ENCODE measurements around the gene CYP4B1.

- no peak for TF ChIP-seq ZBTB33 (IDR thresholded peaks at IDR 0.05; ENCODE audit: extremely low read depth, insufficient replicate concordance, low read length)
- TF ChIP-seq CTCF (IDR thresholded peaks at IDR 0.05 in 2 of 3, conservative IDR thresholded peaks at IDR 0.05 in 1 of 3; ENCODE audit: borderline replicate concordance in 1 of 3, insufficient read depth in 1 of 3, low read depth in 2 of 3, low read length in 2 of 3) = no peak
- no peak for TF ChIP-seq EZH2phosphoT487 (IDR thresholded peaks at IDR 0.05; ENCODE audit: borderline replicate concordance)
Observed at GRCh38 chr1:46830665-46831322, 31.9 kb downstream of the CYP4B1 start.
